ENCODE results near the gene RANBP3. TPM values are rescaled to one million over a fixed set of nuclear protein-coding genes. Genes with fewer than 3 reads are reported as not detected.

Gene RANBP3
- total RNA-seq, 1 experiment from 2014 or later: 59.5 TPM

DNA sequence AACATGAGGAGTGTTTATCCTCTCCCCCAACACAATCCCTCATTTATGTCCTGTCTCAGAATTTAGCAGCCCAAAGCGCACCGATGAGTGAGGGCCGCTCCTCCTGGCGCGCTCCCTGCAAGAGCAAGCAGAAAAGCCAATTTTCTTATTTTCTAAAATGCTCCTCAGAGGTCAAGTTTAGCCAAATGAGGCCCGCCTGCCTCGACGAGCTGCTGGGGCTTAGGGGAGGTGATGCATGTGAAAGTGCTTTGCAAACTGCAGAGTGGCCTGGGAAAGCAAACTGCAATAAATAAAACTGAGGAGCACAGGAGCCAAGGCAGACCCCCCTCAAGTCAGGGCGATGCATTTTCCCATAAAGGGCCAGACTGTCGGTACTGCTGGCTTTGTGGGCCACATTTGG, 34.9 kb downstream of the RANBP3 start:
- CTCF ChIA-PET: interaction anchor here (0.6 kb wide), 1 partner anchor 181 kb away, joined by 3 read pairs; no protein-coding TSS in a partner anchor
- TF ChIP-seq CTCF (IDR thresholded peaks at IDR 0.05; ENCODE audit: unreplicated experiment): no peak
- DNase-seq (ENCODE audit: unreplicated experiment): no peak
- POLR2A ChIA-PET: interaction anchor here (0.7 kb wide), 1 partner anchor 169 kb away, joined by 3 read pairs; no protein-coding TSS in a partner anchor
- Mint-ChIP-seq H3K4me3 (ENCODE audit: unreplicated experiment) (no peak overlapping the region), H3K9me3 (ENCODE audit: unreplicated experiment) (no peaks in the 10 kb centered on the region), H3K36me3 (ENCODE audit: insufficient read depth, unreplicated experiment) (peaks cover 30% of the 10 kb centered on the region), H3K27me3 (ENCODE audit: insufficient read depth, unreplicated experiment) (no peaks in the 10 kb centered on the region), H3K27ac (ENCODE audit: low read depth, unreplicated experiment) (peak overlapping the region; percentile 66), H3K4me1 (ENCODE audit: insufficient read depth, unreplicated experiment) (no peaks in the 10 kb centered on the region)
- no TSS peak for BruUV-seq (replicated peaks)
- intact Hi-C loops (cut with micrococcal nuclease): no loop called here

- no TSS peak for BruUV-seq (replicated peaks)
- Mint-ChIP-seq H3K27ac (ENCODE audit: low read depth, unreplicated experiment) (no peak overlapping the region), H3K4me3 (ENCODE audit: unreplicated experiment) (no peak overlapping the region), H3K36me3 (ENCODE audit: insufficient read depth, unreplicated experiment) (peaks cover 43% of the 10 kb centered on the region), H3K9me3 (ENCODE audit: unreplicated experiment) (no peaks in the 10 kb centered on the region), H3K27me3 (ENCODE audit: insufficient read depth, unreplicated experiment) (no peaks in the 10 kb centered on the region), H3K4me1 (ENCODE audit: insufficient read depth, unreplicated experiment) (no peaks in the 10 kb centered on the region)
- ChIA-PET CTCF (no interaction called here), POLR2A (no interaction called here)
- no peak for DNase-seq (ENCODE audit: unreplicated experiment)
- intact Hi-C loops (cut with micrococcal nuclease): no loop called here
- no peak for TF ChIP-seq CTCF (IDR thresholded peaks at IDR 0.05; ENCODE audit: unreplicated experiment)
These were observed 36.3 kb downstream of the RANBP3 start for GRCh38 chr19:5941673-5942072.

- Mint-ChIP-seq H3K27ac (ENCODE audit: low read depth, unreplicated experiment) (no peak overlapping the region), H3K27me3 (ENCODE audit: insufficient read depth, unreplicated experiment) (no peaks in the 10 kb centered on the region), H3K9me3 (ENCODE audit: unreplicated experiment) (no peaks in the 10 kb centered on the region), H3K4me1 (ENCODE audit: insufficient read depth, unreplicated experiment) (no peaks in the 10 kb centered on the region), H3K4me3 (ENCODE audit: unreplicated experiment) (no peak overlapping the region), H3K36me3 (ENCODE audit: insufficient read depth, unreplicated experiment) (peaks cover 52% of the 10 kb centered on the region)
- CTCF ChIA-PET: interaction anchor here (0.6 to 1.0 kb wide), 3 partner anchors 27 to 278 kb away, joined by 3 to 4 read pairs (median 3); no protein-coding TSS in a partner anchor
- no peak for TF ChIP-seq CTCF (IDR thresholded peaks at IDR 0.05; ENCODE audit: unreplicated experiment)
- no peak for DNase-seq (ENCODE audit: unreplicated experiment)
- intact Hi-C loops (cut with micrococcal nuclease): no loop called here
- POLR2A ChIA-PET: no interaction called here
- no TSS peak for BruUV-seq (replicated peaks)
These were observed 37.4 kb downstream of the RANBP3 start for GRCh38 chr19:5940260-5941208.

GRCh38 chr19:5937550-5937949, 40.4 kb downstream of the RANBP3 start:
- no TSS peak for BruUV-seq (replicated peaks)
- H3K4me1 Mint-ChIP-seq (ENCODE audit: insufficient read depth, unreplicated experiment): no peaks in the 10 kb centered on the region
- TF ChIP-seq CTCF (IDR thresholded peaks at IDR 0.05; ENCODE audit: unreplicated experiment): no peak
- no peaks in the 10 kb centered on the region for H3K9me3 Mint-ChIP-seq (ENCODE audit: unreplicated experiment)
- no peak overlapping the region for H3K4me3 Mint-ChIP-seq (ENCODE audit: unreplicated experiment)
- no peak for DNase-seq (ENCODE audit: unreplicated experiment)
- POLR2A ChIA-PET: interaction anchor here (0.6 to 1.2 kb wide), 2 partner anchors 11 to 1446 kb away, joined by 3 read pairs; no protein-coding TSS in a partner anchor
- H3K27me3 Mint-ChIP-seq (ENCODE audit: insufficient read depth, unreplicated experiment): no peaks in the 10 kb centered on the region
- intact Hi-C loops (cut with micrococcal nuclease): no loop called here
- H3K27ac Mint-ChIP-seq (ENCODE audit: low read depth, unreplicated experiment): no peak overlapping the region
- peaks cover 44% of the 10 kb centered on the region for H3K36me3 Mint-ChIP-seq (ENCODE audit: insufficient read depth, unreplicated experiment)
- CTCF ChIA-PET: interaction anchor here (0.5 to 1.7 kb wide), 4 partner anchors 17 to 143 kb away, joined by 3 to 6 read pairs (median 3); no protein-coding TSS in a partner anchor

All from MCF 10A (cell line).